NT2/D1 (cell line): ENCODE data around the gene KIF6.

Experiments used
- DNase-seq: peaks from one replicate; pipeline ENCODE4 v3.0.0-alpha.2; 2011; ENCODE audit warnings: low read depth, low spot score
- H3K27me3 ChIP-seq: 2 replicates; pipeline ENCODE4 v1.6.0; 2011; ENCODE audit warnings: mild to moderate bottlenecking; ENCODE audit not compliant: insufficient read length, insufficient read depth
- H3K36me3 ChIP-seq: 2 replicates; pipeline ENCODE4 v1.6.1; 2011; ENCODE audit warnings: mild to moderate bottlenecking, low read length, mixed read lengths; ENCODE audit not compliant: insufficient read depth, insufficient read length
- H3K4me1 ChIP-seq: 2 replicates; pipeline ENCODE4 v1.5.1; 2011; ENCODE audit not compliant: insufficient read depth, insufficient read length
- H3K4me3 ChIP-seq: 2 replicates; pipeline ENCODE4 v1.5.1; 2011; ENCODE audit warnings: low read depth; ENCODE audit not compliant: insufficient read length
- H3K9ac ChIP-seq: 2 replicates; pipeline ENCODE4 v1.6.0; 2011; ENCODE audit warnings: low read depth; ENCODE audit not compliant: insufficient read length
- H3K9me3 ChIP-seq: 2 replicates; pipeline ENCODE4 v1.5.1; 2011; ENCODE audit warnings: mild to moderate bottlenecking, low read length; ENCODE audit not compliant: insufficient read depth
- SUZ12 ChIP-seq: IDR thresholded peaks from 2 replicates; pipeline ENCODE4 v1.6.1; 2011; ENCODE audit not compliant: insufficient read length, insufficient read depth; ENCODE audit errors: extremely low read depth
- YY1 ChIP-seq: IDR thresholded peaks from 2 replicates; pipeline ENCODE4 v1.6.1; 2011; ENCODE audit not compliant: insufficient read length, insufficient read depth
- ZNF274 ChIP-seq: IDR thresholded peaks from 2 replicates; pipeline ENCODE4 v1.6.1; 2011; ENCODE audit warnings: mild to moderate bottlenecking, low read depth, low read length

The KIF6 gene

DNA sequence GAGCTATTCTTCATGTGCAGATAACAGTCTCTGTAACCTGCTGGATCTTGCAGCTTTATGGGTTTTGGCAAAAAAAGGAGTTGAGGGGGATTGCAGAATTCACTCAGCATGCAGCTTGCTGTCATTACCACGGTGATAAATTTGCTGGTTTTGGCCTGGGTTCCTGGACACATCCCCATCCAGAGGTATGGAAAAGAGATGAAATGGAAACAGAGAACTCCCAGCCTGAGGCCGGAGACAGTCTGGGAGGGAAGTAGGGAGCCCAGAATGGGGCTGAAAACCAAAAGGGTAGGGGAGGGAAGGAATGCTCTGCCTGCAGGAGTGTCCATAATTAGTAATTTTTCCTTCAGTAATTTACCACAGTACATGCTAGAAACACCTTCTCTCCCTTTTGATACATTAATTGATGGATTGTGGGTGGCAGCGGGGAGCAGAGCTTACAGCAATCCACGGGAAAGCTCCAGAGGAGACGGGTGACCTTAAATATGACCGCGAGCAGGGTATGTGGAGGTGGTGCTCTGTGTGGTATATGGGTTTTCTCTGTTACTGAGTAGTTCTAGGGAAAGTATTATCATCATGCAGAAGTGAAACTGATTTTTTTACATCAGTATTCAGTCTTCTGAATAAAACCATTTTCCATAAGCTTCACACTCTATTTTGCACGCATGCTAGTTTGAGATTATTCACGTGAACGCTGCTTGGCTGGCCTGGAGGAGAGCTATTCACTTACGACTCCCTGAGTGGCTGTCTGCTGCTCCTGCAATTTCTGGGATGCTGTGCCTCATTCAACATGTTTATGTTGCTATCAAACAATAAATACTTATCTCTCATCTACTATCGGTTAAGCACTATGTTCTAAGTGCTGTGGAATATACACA is 336.4 kb downstream of the KIF6 start:
- no peak overlapping the region for H3K9ac ChIP-seq
- TF ChIP-seq SUZ12 (no peak), YY1 (no peak), ZNF274 (no peak)
- H3K4me3 ChIP-seq = no peak overlapping the region
- H3K4me1 ChIP-seq = no peaks in the 10 kb centered on the region
- no peaks in the 10 kb centered on the region for H3K27me3 ChIP-seq
- no peaks in the 10 kb centered on the region for H3K36me3 ChIP-seq
- DNase-seq = no peak
- no peaks in the 10 kb centered on the region for H3K9me3 ChIP-seq

DNA sequence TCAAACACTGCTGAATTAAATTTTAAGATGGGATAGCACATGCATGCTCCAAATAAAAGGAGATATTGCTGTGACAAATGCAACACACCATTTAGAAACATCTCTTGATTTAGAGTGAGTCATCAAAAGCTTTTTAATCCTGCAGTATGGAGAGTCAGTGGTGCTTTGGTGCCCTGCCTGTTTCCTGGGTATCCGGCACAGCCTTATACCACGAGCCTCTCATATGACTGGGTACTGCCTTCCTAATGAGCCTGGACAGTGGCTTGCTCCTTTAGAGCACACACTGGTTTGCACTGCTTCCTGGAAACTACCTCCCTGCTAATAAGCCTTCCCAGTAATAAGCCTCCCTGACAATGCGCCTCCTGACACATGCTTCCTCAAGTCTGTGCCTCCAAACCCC is 337.4 kb downstream of the KIF6 start:
- TF ChIP-seq ZNF274 (no peak), SUZ12 (no peak), YY1 (no peak)
- no peaks in the 10 kb centered on the region for H3K9me3 ChIP-seq
- H3K27me3 ChIP-seq = no peaks in the 10 kb centered on the region
- H3K4me3 ChIP-seq = no peak overlapping the region
- H3K36me3 ChIP-seq = no peaks in the 10 kb centered on the region
- no peak overlapping the region for H3K9ac ChIP-seq
- no peak for DNase-seq
- no peaks in the 10 kb centered on the region for H3K4me1 ChIP-seq

DNA sequence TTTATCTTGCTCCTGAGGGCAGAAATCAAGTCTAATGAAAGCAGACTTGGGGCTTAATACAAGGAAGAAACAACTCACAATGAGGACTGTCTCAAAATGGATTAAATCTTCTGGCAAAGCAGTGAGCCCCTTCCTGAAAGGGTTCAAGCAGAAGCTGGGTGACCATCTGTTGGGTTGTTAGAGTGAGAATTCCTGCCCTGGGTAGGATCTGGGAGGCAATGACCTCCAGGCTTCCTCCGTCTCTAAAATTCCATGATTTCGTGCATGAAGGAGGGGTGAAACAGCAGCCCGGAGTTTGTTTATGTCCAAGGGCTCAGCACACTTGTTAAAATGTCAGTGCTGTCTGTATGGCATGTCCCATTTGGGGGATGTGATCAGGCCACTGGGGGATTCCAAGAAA is 338.7 kb downstream of the KIF6 start:
- TF ChIP-seq YY1 (no peak), ZNF274 (no peak), SUZ12 (no peak)
- no peaks in the 10 kb centered on the region for H3K27me3 ChIP-seq
- no peak overlapping the region for H3K9ac ChIP-seq
- no peaks in the 10 kb centered on the region for H3K4me1 ChIP-seq
- no peaks in the 10 kb centered on the region for H3K9me3 ChIP-seq
- no peaks in the 10 kb centered on the region for H3K36me3 ChIP-seq
- H3K4me3 ChIP-seq = no peak overlapping the region
- DNase-seq = no peak

- Histone ChIP-seq H3K27me3 (no peaks in the 10 kb centered on the region), H3K9ac (no peak overlapping the region), H3K9me3 (no peaks in the 10 kb centered on the region), H3K36me3 (no peaks in the 10 kb centered on the region), H3K4me3 (no peak overlapping the region), H3K4me1 (no peaks in the 10 kb centered on the region)
- TF ChIP-seq ZNF274 = no peak
- TF ChIP-seq YY1 = no peak
- no peak for TF ChIP-seq SUZ12
- DNase-seq = no peak
Measured at GRCh38 chr6:39381550-39382140, 343.6 kb downstream of the KIF6 start.

DNA sequence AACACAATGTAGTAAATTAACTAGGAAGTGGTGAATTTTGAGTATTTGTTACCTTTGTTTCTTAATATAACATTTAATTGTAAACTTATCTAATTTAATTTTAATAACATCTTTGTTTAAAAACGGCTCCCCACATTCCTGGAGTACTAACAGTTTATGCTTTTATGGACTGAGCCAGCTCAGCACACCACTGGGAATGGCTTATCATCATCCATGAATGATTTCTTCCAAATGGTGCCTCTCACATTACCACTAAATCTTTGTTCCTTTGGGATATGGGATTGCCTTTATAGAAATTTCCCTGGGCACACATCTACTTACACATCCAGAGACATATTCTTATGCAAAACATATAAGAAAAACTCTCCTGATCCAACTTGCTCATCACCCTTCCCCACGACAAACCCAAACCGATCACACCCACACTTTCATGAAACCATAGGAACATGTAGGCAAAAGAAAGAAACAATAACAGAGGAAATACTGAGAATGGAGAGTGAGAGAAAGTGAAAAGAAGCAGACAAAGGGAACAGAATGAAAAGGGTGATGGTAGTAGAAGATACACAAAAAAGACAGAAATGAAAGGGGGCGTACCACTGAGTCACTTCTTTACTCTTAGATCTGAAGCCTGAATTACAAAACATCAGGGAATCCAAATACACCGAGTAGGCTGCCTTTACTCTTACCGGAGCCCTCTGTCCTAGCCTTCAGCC is 344.2 kb downstream of the KIF6 start:
- Histone ChIP-seq H3K9ac (no peak overlapping the region), H3K4me1 (no peaks in the 10 kb centered on the region), H3K36me3 (no peaks in the 10 kb centered on the region), H3K9me3 (no peaks in the 10 kb centered on the region), H3K4me3 (no peak overlapping the region), H3K27me3 (no peaks in the 10 kb centered on the region)
- no peak for DNase-seq
- TF ChIP-seq ZNF274 (no peak), YY1 (no peak), SUZ12 (no peak)

DNA sequence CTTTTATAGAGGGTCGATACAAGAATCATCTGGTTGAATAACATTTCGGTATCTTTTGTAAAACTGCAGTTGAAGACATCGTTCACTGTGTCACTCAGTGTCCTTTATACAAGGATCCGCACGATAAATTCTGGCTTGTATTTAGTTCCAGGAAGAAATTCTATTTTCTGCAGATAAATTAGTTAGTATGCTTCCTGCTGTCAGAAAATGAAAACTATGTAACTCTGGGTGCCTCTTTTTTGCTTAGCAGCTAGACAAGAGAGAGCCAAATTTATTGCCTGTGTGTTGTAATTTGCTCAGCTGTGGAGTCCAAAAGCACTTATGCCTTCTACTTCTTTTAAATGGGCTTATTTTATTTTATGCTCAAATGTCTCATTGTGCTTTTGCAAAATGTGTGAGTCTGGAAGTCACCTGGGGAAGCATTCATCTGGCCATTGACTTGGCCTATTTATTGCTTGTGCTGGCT is 346.2 kb downstream of the KIF6 start:
- no peak for TF ChIP-seq ZNF274
- TF ChIP-seq YY1 = no peak
- TF ChIP-seq SUZ12 = no peak
- no peak overlapping the region for H3K4me3 ChIP-seq
- no peaks in the 10 kb centered on the region for H3K27me3 ChIP-seq
- DNase-seq = no peak
- no peaks in the 10 kb centered on the region for H3K4me1 ChIP-seq
- H3K9ac ChIP-seq = no peak overlapping the region
- no peaks in the 10 kb centered on the region for H3K36me3 ChIP-seq
- no peaks in the 10 kb centered on the region for H3K9me3 ChIP-seq
